ENCODE measurements around the gene ITIH1.
"Not testable (repeated sequence)": the region's sequence is repeated elsewhere in the genome, so short reads cannot be mapped to it uniquely, and the experiment has no call there.

ITIH1 gene

GRCh38 chr3:52777127-52777958 is at the start of gene ITIH1:
TSS of gene ITIH1 (plus strand) at chr3:52777599. CDS start at chr3:52777616, 17 bp downstream.
- Histone ChIP-seq H3K9ac (no peak within 1 kb of the TSS), H3K36me3 (no peaks in the 10 kb centered on the region), H3K27me3 (no peaks in the 10 kb centered on the region), H3K4me1 (peaks cover 36% of the 10 kb centered on the region), H3K9me3 (no peaks in the 10 kb centered on the region), H3K4me3 (no peak within 1 kb of the TSS), H4K20me1 (no peaks in the 10 kb centered on the region), H3K4me2 (no peak within 1 kb of the TSS), H3K27ac (0 out of 2 replicates have a peak within 1 kb of the TSS, but pooled peaks have one; percentile 22)
- no peak for TF ChIP-seq Cebpa-rat (IDR thresholded peaks at IDR 0.05)

- not testable (repeated sequence) for H3K4me2 ChIP-seq, H3K27ac ChIP-seq, H3K4me3 ChIP-seq, H3K27me3 ChIP-seq, H4K20me1 ChIP-seq, H3K9ac ChIP-seq
- peaks cover 91% of the 10 kb centered on the region for H3K9me3 ChIP-seq
- H3K36me3 ChIP-seq = peaks cover 76% of the 10 kb centered on the region
- H3K4me1 ChIP-seq = peaks cover 13% of the 10 kb centered on the region
Observed at GRCh38 chr3:52728753-52729152, 48.6 kb upstream of the ITIH1 start.

- TF ChIP-seq Cebpa-rat (IDR thresholded peaks at IDR 0.05) = no peak
- Histone ChIP-seq H3K9ac (no peak overlapping the region), H3K9me3 (peaks cover 91% of the 10 kb centered on the region), H3K4me2 (no peak overlapping the region), H3K36me3 (peaks cover 89% of the 10 kb centered on the region), H3K27me3 (no peaks in the 10 kb centered on the region), H4K20me1 (no peaks in the 10 kb centered on the region), H3K4me1 (peaks cover 9% of the 10 kb centered on the region; the same call in 1 of the 2 replicates), H3K4me3 (no peak overlapping the region), H3K27ac (no peak overlapping the region)
Observed at GRCh38 chr3:52730681-52731080, 46.7 kb upstream of the ITIH1 start.

- H3K27ac ChIP-seq = no peak overlapping the region
- peaks cover 84% of the 10 kb centered on the region for H3K9me3 ChIP-seq
- no peak for TF ChIP-seq Cebpa-rat (IDR thresholded peaks at IDR 0.05)
- no peaks in the 10 kb centered on the region for H3K27me3 ChIP-seq
- no peak overlapping the region for H3K4me2 ChIP-seq
- peaks cover 96% of the 10 kb centered on the region for H3K36me3 ChIP-seq
- H3K4me1 ChIP-seq = peaks cover 9% of the 10 kb centered on the region; the same call in 1 of the 2 replicates
- no peaks in the 10 kb centered on the region for H4K20me1 ChIP-seq
- H3K4me3 ChIP-seq = no peak overlapping the region
- no peak overlapping the region for H3K9ac ChIP-seq
Observed at GRCh38 chr3:52731590-52731989, 45.8 kb upstream of the ITIH1 start.

GRCh38 chr3:52733256-52733891 is 44.0 kb upstream of the ITIH1 start:
- no peak for TF ChIP-seq Cebpa-rat (IDR thresholded peaks at IDR 0.05)
- H4K20me1 ChIP-seq = no peaks in the 10 kb centered on the region
- H3K27ac ChIP-seq = no peak overlapping the region
- H3K9me3 ChIP-seq = peaks cover 67% of the 10 kb centered on the region
- H3K27me3 ChIP-seq = no peaks in the 10 kb centered on the region
- no peak overlapping the region for H3K4me3 ChIP-seq
- peaks cover 96% of the 10 kb centered on the region for H3K36me3 ChIP-seq
- no peak overlapping the region for H3K4me2 ChIP-seq
- peaks cover 9% of the 10 kb centered on the region; the same call in 1 of the 2 replicates for H3K4me1 ChIP-seq
- H3K9ac ChIP-seq = no peak overlapping the region

GRCh38 chr3:52739730-52740129 is 37.7 kb upstream of the ITIH1 start:
- Histone ChIP-seq H4K20me1 (no peaks in the 10 kb centered on the region), H3K4me2 (no peak overlapping the region), H3K9ac (no peak overlapping the region), H3K27me3 (no peaks in the 10 kb centered on the region), H3K36me3 (peaks cover 93% of the 10 kb centered on the region), H3K9me3 (peaks cover 3% of the 10 kb centered on the region), H3K4me3 (no peak overlapping the region), H3K27ac (no peak overlapping the region), H3K4me1 (no peaks in the 10 kb centered on the region)
- TF ChIP-seq Cebpa-rat (IDR thresholded peaks at IDR 0.05) = no peak

- no peaks in the 10 kb centered on the region for H3K4me1 ChIP-seq
- no peak overlapping the region for H3K4me3 ChIP-seq
- no peaks in the 10 kb centered on the region for H3K9me3 ChIP-seq
- H3K27ac ChIP-seq = no peak overlapping the region
- H4K20me1 ChIP-seq = no peaks in the 10 kb centered on the region
- H3K9ac ChIP-seq = no peak overlapping the region
- H3K36me3 ChIP-seq = peaks cover 97% of the 10 kb centered on the region
- no peaks in the 10 kb centered on the region for H3K27me3 ChIP-seq
- TF ChIP-seq Cebpa-rat (IDR thresholded peaks at IDR 0.05) = no peak
- H3K4me2 ChIP-seq = no peak overlapping the region
Observed at GRCh38 chr3:52742418-52743041, 34.9 kb upstream of the ITIH1 start.

GRCh38 chr3:52743152-52743551 is 34.2 kb upstream of the ITIH1 start:
- no peaks in the 10 kb centered on the region for H3K27me3 ChIP-seq
- H3K4me2 ChIP-seq = no peak overlapping the region
- no peak overlapping the region for H3K9ac ChIP-seq
- H3K4me1 ChIP-seq = no peaks in the 10 kb centered on the region
- no peaks in the 10 kb centered on the region for H4K20me1 ChIP-seq
- no peak overlapping the region for H3K27ac ChIP-seq
- H3K36me3 ChIP-seq = peaks cover 96% of the 10 kb centered on the region
- H3K9me3 ChIP-seq = no peaks in the 10 kb centered on the region
- TF ChIP-seq Cebpa-rat (IDR thresholded peaks at IDR 0.05) = no peak
- H3K4me3 ChIP-seq = no peak overlapping the region

- no peak overlapping the region for H3K9ac ChIP-seq
- peaks cover 95% of the 10 kb centered on the region for H3K36me3 ChIP-seq
- no peaks in the 10 kb centered on the region for H3K27me3 ChIP-seq
- H3K27ac ChIP-seq = no peak overlapping the region
- no peaks in the 10 kb centered on the region for H3K4me1 ChIP-seq
- no peak for TF ChIP-seq Cebpa-rat (IDR thresholded peaks at IDR 0.05)
- no peaks in the 10 kb centered on the region for H3K9me3 ChIP-seq
- no peak overlapping the region for H3K4me2 ChIP-seq
- H4K20me1 ChIP-seq = no peaks in the 10 kb centered on the region
- no peak overlapping the region for H3K4me3 ChIP-seq
Observed at GRCh38 chr3:52743721-52744120, 33.7 kb upstream of the ITIH1 start.

Measured in BLaER1 (cell line).